NT2/D1 (cell line): ENCODE measurements around the gene SPIRE1.

Source experiments
- YY1 ChIP-seq: IDR thresholded peaks from 2 replicates; pipeline ENCODE4 v1.6.1; 2011; ENCODE audit not compliant: insufficient read length, insufficient read depth
- ZNF274 ChIP-seq: IDR thresholded peaks from 2 replicates; pipeline ENCODE4 v1.6.1; 2011; ENCODE audit warnings: mild to moderate bottlenecking, low read depth, low read length

DNA sequence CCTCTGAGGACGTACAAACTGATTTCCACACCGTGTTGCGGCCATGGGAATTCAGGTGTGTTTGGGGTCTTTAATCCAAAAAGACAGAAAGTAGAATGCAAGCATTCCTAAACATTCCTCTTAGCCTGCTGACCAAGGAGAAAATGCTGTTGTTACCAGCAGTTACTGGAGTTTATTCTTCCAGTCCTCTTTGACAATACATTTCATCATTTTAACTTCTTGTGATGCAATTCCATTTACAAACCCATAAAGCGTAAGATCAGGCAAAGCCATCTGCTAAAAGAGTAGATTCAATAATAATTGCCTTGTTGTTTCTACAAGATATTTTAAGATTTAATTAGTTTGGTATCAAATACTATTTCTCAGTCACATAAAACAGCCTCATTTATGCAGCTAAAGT, 32.7 kb downstream of the SPIRE1 start:
- TF ChIP-seq YY1 = no peak
- TF ChIP-seq ZNF274 = no peak
